Esophagus muscularis mucosa (tissue), 4 donors: Measurements from ENCODE around the gene GBF1. TPM values are rescaled to one million over a fixed set of nuclear protein-coding genes. Genes with fewer than 3 reads are reported as not detected.
A peak's percentile ranks its signal among the peaks of the same experiment; 100 is the strongest.

Experiments
- DNase-seq: peaks from one replicate; pipeline ENCODE4 v3.0.0-alpha.2; 2017; ENCODE audit errors: extremely low spot score
- H3K27ac ChIP-seq, 4 donors: fragments of 200-600 bp; sonication (generic); replicated peaks in 1 of 4; 1 replicate in 3 of 4; 2 replicates in 1 of 4; pipeline ENCODE4 v1.5.1; 2016 to 2019; ENCODE audit warnings: mild to moderate bottlenecking in 1 of 4
- H3K27me3 ChIP-seq, 4 donors: fragments of 200-600 bp; sonication (generic); one replicate each; pipeline versions ENCODE4 v1.5.1 to v1.6.0; 2016 to 2019
- H3K36me3 ChIP-seq, 4 donors: fragments of 200-600 bp; sonication (generic); one replicate each; pipeline ENCODE4 v1.5.1; 2016 to 2019
- H3K4me1 ChIP-seq, 4 donors: fragments of 200-600 bp; sonication (generic); one replicate each; pipeline ENCODE4 v1.5.1; 2016 to 2019
- H3K4me3 ChIP-seq, 4 donors: fragments of 200-600 bp; sonication (generic); 1 replicate in 2 of 4; 2 replicates in 2 of 4; pipeline ENCODE4 v1.5.1; 2016 to 2019; ENCODE audit warnings: mild to moderate bottlenecking in 4 of 4, moderate library complexity in 1 of 4
- H3K9me3 ChIP-seq, 4 donors: fragments of 200-600 bp; sonication (generic); 1 replicate in 3 of 4; 2 replicates in 1 of 4; pipeline ENCODE4 v1.5.1; 2016 to 2019
- CTCF ChIP-seq, 3 experiments: fragments of 200-600 bp in 2 of 3; fragments of 450-650 bp in 1 of 3; sonication (generic) in 2 of 3; IDR thresholded peaks; one replicate each; pipeline ENCODE4 v1.5.1; 2017 to 2019; ENCODE audit warnings: antibody characterized with exemption in 3 of 3, mild to moderate bottlenecking in 2 of 3, moderate library complexity in 1 of 3
- EP300 ChIP-seq: sonication (generic); formaldehyde crosslinking; IDR thresholded peaks from one replicate; pipeline ENCODE4 v1.6.1; 2017; ENCODE audit warnings: antibody characterized with exemption
- POLR2A ChIP-seq: fragments of 450-650 bp; IDR thresholded peaks from one replicate; pipeline ENCODE4 v1.6.1; 2017; ENCODE audit warnings: antibody characterized with exemption, moderate library complexity, mild to moderate bottlenecking, low read depth
- POLR2AphosphoS5 ChIP-seq, 2 donors: sonication (generic); formaldehyde crosslinking; IDR thresholded peaks; one replicate each; pipeline ENCODE4 v1.6.1; 2017; ENCODE audit warnings: antibody characterized with exemption in 2 of 2
- WGBS: methylation state at CpG from one replicate; pipeline ENCODE4 v1.1.5; 2018; 5-methylcytosine and 5-hydroxymethylcytosine counted together
- intact Hi-C: fragments of 100-400 bp; cut with DNase I; formaldehyde crosslinking; loops from one replicate; pipeline ENCODE4 v1.15.1; 2023
- total RNA-seq, 4 donors: library from RNA; depleted of rRNA; stranded (reverse); fragments of >200 nt; gene quantifications; one replicate each; pipeline versions ENCODE4 v1.1.0 to v1.2.1, GENCODE V29; 2016

The GBF1 gene
- total RNA-seq, 4 donors from 2014 or later, result 33.1 to 52.4 (median 40.0) TPM

- DNase-seq, result no peak
- 55% methylated on average over 8 of the region's 13 CpGs for WGBS
- peak overlapping the region; percentile 85 to 99 (median 90) for H3K27ac ChIP-seq
- intact Hi-C loops, result no loop called here
- H3K9me3 ChIP-seq, result no peaks in the 10 kb centered on the region
- peaks cover 11 to 83% (median 66%) of the 10 kb centered on the region in 4 donors for H3K4me1 ChIP-seq
- H3K27me3 ChIP-seq, result peaks cover 0 to 51% (median 14%) of the 10 kb centered on the region in 4 donors
- peaks cover 0 to 19% (median 6%) of the 10 kb centered on the region in 4 donors for H3K36me3 ChIP-seq
- TF ChIP-seq POLR2A, result no peak
- peak; percentile 50 to 89 for TF ChIP-seq POLR2AphosphoS5 (IDR thresholded peaks at IDR 0.05)
- peak; percentile 90 for TF ChIP-seq EP300
- TF ChIP-seq CTCF (IDR thresholded peaks at IDR 0.05), result no peak
- H3K4me3 ChIP-seq, result peak overlapping the region in 3 of 4 donors; percentile 59 to 64 (median 61)
These were observed 162.2 kb downstream of the GBF1 start for GRCh38 chr10:102407425-102408130.

- no peak for DNase-seq
- H3K27ac ChIP-seq, result peak overlapping the region; percentile 85 to 99 (median 90)
These were observed 162.9 kb downstream of the GBF1 start for GRCh38 chr10:102408131-102408727.

GRCh38 chr10:102408728-102409603, 163.6 kb downstream of the GBF1 start:
- 0% methylated on average over 6 of the region's 103 CpGs for WGBS
- H3K4me3 ChIP-seq, result peak overlapping the region; percentile 57 to 64 (median 60)
- intact Hi-C loops, result no loop called here
- peak overlapping the region; percentile 85 to 99 (median 90) for H3K27ac ChIP-seq
- no peak for DNase-seq
- H3K9me3 ChIP-seq, result no peaks in the 10 kb centered on the region
- TF ChIP-seq CTCF (IDR thresholded peaks at IDR 0.05) (no peak), POLR2AphosphoS5 (IDR thresholded peaks at IDR 0.05) (peak; percentile 63 to 82)
- peaks cover 0 to 64% (median 17%) of the 10 kb centered on the region in 4 donors for H3K27me3 ChIP-seq
- H3K36me3 ChIP-seq, result peaks cover 0 to 8% (median 1%) of the 10 kb centered on the region in 4 donors
- H3K4me1 ChIP-seq, result peaks cover 11 to 70% (median 57%) of the 10 kb centered on the region in 4 donors

More at GRCh38 chr10:102408131-102408727, 162.9 kb downstream of the GBF1 start:
- H3K9me3 ChIP-seq, result no peaks in the 10 kb centered on the region
- H3K36me3 ChIP-seq, result peaks cover 0 to 13% (median 3%) of the 10 kb centered on the region in 4 donors
- H3K4me1 ChIP-seq, result peaks cover 11 to 77% (median 62%) of the 10 kb centered on the region in 4 donors
- peaks cover 0 to 57% (median 14%) of the 10 kb centered on the region in 4 donors for H3K27me3 ChIP-seq
- TF ChIP-seq EP300, result peak; percentile 69
- no peak for TF ChIP-seq POLR2A
- peak; percentile 84 to 89 for TF ChIP-seq POLR2AphosphoS5 (IDR thresholded peaks at IDR 0.05)
- no peak for TF ChIP-seq CTCF (IDR thresholded peaks at IDR 0.05)
- 55% methylated on average over 10 of the region's 14 CpGs for WGBS
- H3K4me3 ChIP-seq, result peak overlapping the region; percentile 57 to 64 (median 60)
- intact Hi-C loops, result no loop called here

GRCh38 chr10:102409604-102410428, 164.5 kb downstream of the GBF1 start:
- intact Hi-C loops, result no loop called here

More at GRCh38 chr10:102409604-102410428, 164.5 kb downstream of the GBF1 start:
- Histone ChIP-seq H3K4me3 (peak overlapping the region; percentile 57 to 64 (median 60)), H3K27me3 (peaks cover 0 to 73% (median 22%) of the 10 kb centered on the region in 4 donors), H3K36me3 (peaks cover 0 to 2% (median 0%) of the 10 kb centered on the region in 4 donors), H3K27ac (peak overlapping the region; percentile 85 to 99 (median 90)), H3K4me1 (peaks cover 11 to 62% (median 53%) of the 10 kb centered on the region in 4 donors), H3K9me3 (no peaks in the 10 kb centered on the region)
- DNase-seq, result no peak
- TF ChIP-seq CTCF (IDR thresholded peaks at IDR 0.05), result no peak
- 26% methylated on average over 19 of the region's 24 CpGs for WGBS
